Prostate gland (tissue), 2 donors: ENCODE measurements around the gene UNC119. TPM values are rescaled to one million over a fixed set of nuclear protein-coding genes. Genes with fewer than 3 reads are reported as not detected.
A peak's percentile ranks its signal among the peaks of the same experiment; 100 is the strongest.

Experiments
- DNase-seq: peaks from one replicate; pipeline ENCODE4 v3.0.0-alpha.2; 2019; ENCODE audit warnings: low spot score
- H3K27ac ChIP-seq, 2 donors: fragments of 200-600 bp; sonication (generic); 2 replicates each; pipeline ENCODE4 v1.5.1; 2017 to 2019
- H3K27me3 ChIP-seq: fragments of 200-600 bp; sonication (generic); replicated peaks from 2 replicates; pipeline ENCODE4 v1.5.1; 2019; ENCODE audit not compliant: insufficient read depth
- H3K36me3 ChIP-seq, 2 donors: fragments of 200-600 bp; sonication (generic); 1 replicate in 1 of 2; 2 replicates in 1 of 2; pipeline versions ENCODE4 v1.5.1 to v1.8.1; 2017 to 2019
- H3K4me1 ChIP-seq: fragments of 200-600 bp; sonication (generic); replicated peaks from 2 replicates; pipeline ENCODE4 v1.5.1; 2019
- H3K4me3 ChIP-seq, 2 donors: fragments of 200-600 bp; sonication (generic); 2 replicates each; pipeline ENCODE4 v1.5.1; 2017 to 2019
- H3K9me3 ChIP-seq: fragments of 200-600 bp; sonication (generic); 2 replicates; pipeline ENCODE4 v1.5.1; 2017
- POLR2A ChIP-seq: fragments of 450-650 bp; IDR thresholded peaks from one replicate; pipeline ENCODE4 v1.6.1; 2016; ENCODE audit warnings: antibody characterized with exemption, mild to moderate bottlenecking
- POLR2AphosphoS5 ChIP-seq: sonication (generic); formaldehyde crosslinking; IDR thresholded peaks from one replicate; pipeline ENCODE4 v1.6.1; 2017; ENCODE audit warnings: antibody characterized with exemption
- WGBS: methylation state at CpG from one replicate; pipeline ENCODE4 v1.1.5; 2018; 5-methylcytosine and 5-hydroxymethylcytosine counted together
- intact Hi-C: fragments of 100-400 bp; cut with DNase I; formaldehyde crosslinking; loops from one replicate; pipeline ENCODE4 v1.14.2; 2022
- total RNA-seq, 2 donors: library from RNA; depleted of rRNA; stranded (reverse); fragments of >200 nt; gene quantifications; one replicate each; pipeline ENCODE4 v1.1.0, GENCODE V29; 2016
- TF ChIP-seq, protein P1 (sequence below), 4 experiments: fragments of 200-600 bp in 2 of 4; fragments of 450-650 bp in 2 of 4; sonication (generic) in 2 of 4; IDR thresholded peaks; 1 replicate in 3 of 4; 2 replicates in 1 of 4; pipeline ENCODE4 v1.5.1; 2016 to 2019; ENCODE audit warnings: antibody characterized with exemption in 4 of 4, mild to moderate bottlenecking in 2 of 4, moderate library complexity in 2 of 4

The UNC119 gene
- total RNA-seq, 2 donors from 2014 or later = 51.1 to 154 TPM

DNA sequence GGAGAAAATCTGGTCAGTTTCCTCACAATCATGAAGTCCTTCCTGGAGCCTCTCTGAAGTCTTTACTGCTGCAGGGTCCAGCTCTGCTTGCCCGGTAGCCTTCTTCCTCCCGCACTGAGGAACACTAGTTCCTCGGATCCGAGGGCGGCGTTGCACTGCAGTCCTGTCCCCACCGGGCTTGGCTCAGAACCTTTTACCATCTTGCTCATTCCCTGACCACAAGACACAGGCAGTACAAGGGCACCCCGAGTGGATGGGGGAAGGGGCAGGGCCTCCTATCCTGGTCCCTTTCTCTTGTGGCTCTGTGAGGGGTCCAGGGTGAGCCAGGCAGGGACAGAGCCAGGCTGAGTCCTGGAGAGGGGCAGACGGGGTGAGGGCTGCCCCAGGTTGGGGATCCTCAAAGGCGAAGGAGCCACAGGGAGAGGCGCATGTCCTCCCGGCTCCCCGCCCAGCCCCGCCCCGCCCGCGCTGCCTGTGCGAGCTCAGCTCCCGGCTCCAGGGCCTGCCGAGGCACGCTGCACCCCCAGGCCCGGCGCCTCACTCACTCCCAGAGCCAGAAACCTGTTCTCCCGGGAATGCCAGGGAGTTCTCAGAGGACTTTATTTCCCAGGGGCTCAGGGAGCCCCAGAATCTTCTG, 44.7 kb downstream of the UNC119 start:
- DNase-seq = peak; percentile 74
- no peaks in the 10 kb centered on the region for H3K4me1 ChIP-seq
- WGBS = 17% methylated on average over 18 of the region's 24 CpGs
- TF ChIP-seq POLR2A = peak; percentile 17
- no peak for TF ChIP-seq POLR2AphosphoS5
- no peaks in the 10 kb centered on the region for H3K36me3 ChIP-seq
- peak overlapping the region; percentile 19 to 39 for H3K27ac ChIP-seq
- H3K9me3 ChIP-seq = no peaks in the 10 kb centered on the region
- no peak overlapping the region for H3K4me3 ChIP-seq
- H3K27me3 ChIP-seq = no peaks in the 10 kb centered on the region
- intact Hi-C loops = no loop called here

DNA sequence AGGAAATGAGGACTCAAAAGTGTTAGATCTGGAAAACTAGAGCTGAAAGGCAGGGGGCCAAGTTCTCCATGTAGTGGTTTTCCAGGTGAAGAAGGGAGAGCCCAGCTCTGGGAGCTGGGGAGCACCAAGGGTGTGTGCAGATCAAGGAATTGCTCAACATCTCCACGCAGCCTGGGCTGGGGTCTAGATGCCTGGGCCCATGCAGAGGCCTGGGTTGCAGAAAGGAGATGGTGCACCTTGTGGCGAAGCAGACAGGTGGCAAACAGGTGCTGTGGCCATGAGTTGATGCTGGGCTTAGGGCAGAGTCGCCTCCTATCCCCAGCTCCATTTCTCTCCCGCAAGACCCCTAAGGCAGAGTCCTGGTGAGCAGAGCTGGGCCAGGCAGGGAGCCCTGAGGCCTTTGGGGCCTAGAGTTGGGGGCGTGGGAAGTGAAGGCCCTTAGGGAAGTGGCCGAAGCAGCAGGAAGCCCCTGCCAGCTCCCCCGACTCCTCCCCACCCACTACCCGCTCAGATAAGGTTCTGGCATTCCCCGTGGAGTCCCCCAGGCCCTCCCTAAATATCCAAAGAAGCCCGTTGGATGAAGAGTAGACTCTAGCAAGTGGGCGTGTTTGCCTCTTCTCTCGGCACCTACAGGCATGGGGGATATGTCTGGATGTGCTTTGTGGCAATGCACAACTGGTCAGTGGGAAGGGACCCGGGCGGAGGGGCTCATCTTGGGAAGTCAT, 45.5 kb downstream of the UNC119 start:
- Histone ChIP-seq H3K4me3 (no peak overlapping the region), H3K4me1 (no peaks in the 10 kb centered on the region), H3K27ac (no peak overlapping the region), H3K36me3 (no peaks in the 10 kb centered on the region), H3K9me3 (no peaks in the 10 kb centered on the region), H3K27me3 (no peaks in the 10 kb centered on the region)
- 79% methylated on average over 14 of the region's 14 CpGs for WGBS
- no peak for DNase-seq
- TF ChIP-seq POLR2AphosphoS5 (no peak), POLR2A (no peak)
- TF ChIP-seq, protein P1, sequence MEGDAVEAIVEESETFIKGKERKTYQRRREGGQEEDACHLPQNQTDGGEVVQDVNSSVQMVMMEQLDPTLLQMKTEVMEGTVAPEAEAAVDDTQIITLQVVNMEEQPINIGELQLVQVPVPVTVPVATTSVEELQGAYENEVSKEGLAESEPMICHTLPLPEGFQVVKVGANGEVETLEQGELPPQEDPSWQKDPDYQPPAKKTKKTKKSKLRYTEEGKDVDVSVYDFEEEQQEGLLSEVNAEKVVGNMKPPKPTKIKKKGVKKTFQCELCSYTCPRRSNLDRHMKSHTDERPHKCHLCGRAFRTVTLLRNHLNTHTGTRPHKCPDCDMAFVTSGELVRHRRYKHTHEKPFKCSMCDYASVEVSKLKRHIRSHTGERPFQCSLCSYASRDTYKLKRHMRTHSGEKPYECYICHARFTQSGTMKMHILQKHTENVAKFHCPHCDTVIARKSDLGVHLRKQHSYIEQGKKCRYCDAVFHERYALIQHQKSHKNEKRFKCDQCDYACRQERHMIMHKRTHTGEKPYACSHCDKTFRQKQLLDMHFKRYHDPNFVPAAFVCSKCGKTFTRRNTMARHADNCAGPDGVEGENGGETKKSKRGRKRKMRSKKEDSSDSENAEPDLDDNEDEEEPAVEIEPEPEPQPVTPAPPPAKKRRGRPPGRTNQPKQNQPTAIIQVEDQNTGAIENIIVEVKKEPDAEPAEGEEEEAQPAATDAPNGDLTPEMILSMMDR (IDR thresholded peaks at IDR 0.05) = no peak
- intact Hi-C loops = no loop called here

DNA sequence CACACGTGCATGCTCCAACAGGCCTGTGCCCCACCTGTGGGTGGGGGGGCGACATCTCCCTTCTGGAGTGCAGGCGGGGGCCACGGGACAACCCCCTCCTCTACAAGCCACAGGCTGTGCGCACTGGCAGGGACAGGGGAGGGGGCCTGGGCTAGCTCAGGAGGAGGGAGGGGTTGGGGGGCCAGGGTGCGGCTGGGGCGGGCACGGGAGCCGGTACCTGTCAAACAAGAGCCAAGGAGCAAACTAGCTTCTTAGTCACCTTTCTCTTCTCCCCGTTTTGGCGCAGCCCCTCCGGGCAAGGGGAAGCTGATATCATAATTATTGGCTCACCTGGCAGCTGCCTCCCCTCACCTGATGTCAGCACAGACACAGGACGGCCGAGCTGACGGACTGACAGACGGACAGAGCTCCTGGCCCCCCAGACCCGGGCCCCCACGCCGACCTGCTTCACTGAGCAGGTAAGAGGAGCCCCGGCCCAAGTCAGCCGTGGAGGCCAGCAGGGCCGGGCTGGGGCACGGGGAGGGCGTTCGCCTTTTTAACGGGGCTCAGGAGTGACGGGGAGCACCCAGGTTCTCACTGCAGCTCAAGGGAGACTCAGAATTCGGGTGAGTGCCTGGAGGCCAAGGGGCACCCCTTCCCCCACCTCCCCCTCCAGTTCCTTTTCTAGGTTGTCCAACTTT, 46.3 kb downstream of the UNC119 start, which contains the start of gene FOXN1:
Gene FOXN1 (plus strand): TSS at position 363 of the 680 bp plus-strand sequence. CDS start 17,622 bp downstream, outside the sequence.
- no peak within 1 kb of the TSS for H3K4me3 ChIP-seq
- no peaks in the 10 kb centered on the region for H3K9me3 ChIP-seq
- H3K27me3 ChIP-seq = no peaks in the 10 kb centered on the region
- WGBS = 43% methylated on average over 28 of the region's 28 CpGs
- H3K36me3 ChIP-seq = no peaks in the 10 kb centered on the region
- no peak within 1 kb of the TSS for H3K27ac ChIP-seq
- intact Hi-C loops = no loop called here
- no peak for DNase-seq
- TF ChIP-seq, protein P1 (IDR thresholded peaks at IDR 0.05) = no peak
- TF ChIP-seq POLR2A (no peak), POLR2AphosphoS5 (no peak)
- no peaks in the 10 kb centered on the region for H3K4me1 ChIP-seq

DNA sequence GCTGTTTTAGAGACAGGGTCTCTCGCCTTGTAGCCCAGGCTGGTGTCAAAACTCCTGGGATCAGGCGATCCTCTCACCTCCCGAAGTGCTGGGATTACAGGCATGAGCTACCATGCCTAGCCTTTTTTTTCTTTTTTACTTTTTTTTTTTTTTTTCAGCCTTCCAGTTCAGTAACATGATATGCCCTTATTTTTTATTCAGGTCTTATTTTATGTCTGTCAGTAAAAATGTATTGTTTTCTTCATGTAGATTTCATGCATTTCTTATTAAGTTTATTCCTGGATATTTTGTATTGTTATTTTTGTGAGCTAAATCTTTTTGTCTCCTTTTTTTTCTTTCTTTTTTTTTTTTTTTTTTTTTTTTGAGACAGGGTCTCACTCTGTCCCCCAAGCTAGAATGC, 49.0 kb downstream of the UNC119 start:
- intact Hi-C loops = no loop called here
- 69% methylated on average over 3 of the region's 3 CpGs for WGBS
- H3K9me3 ChIP-seq = no peaks in the 10 kb centered on the region
- no peaks in the 10 kb centered on the region for H3K4me1 ChIP-seq
- TF ChIP-seq POLR2A = no peak
- TF ChIP-seq, protein P1 (IDR thresholded peaks at IDR 0.05) = no peak
- TF ChIP-seq POLR2AphosphoS5 = no peak
- no peaks in the 10 kb centered on the region for H3K27me3 ChIP-seq
- DNase-seq = no peak
- H3K4me3 ChIP-seq = no peak overlapping the region
- no peaks in the 10 kb centered on the region for H3K36me3 ChIP-seq
- no peak overlapping the region for H3K27ac ChIP-seq
